Ishikawa (cell line): ENCODE data around the gene NR1D1.

Experiments used
- EP300 ChIP-seq: IDR thresholded peaks from 2 replicates; pipeline ENCODE4 v1.6.1; 2012; ENCODE audit warnings: borderline replicate concordance
- NFIC ChIP-seq: IDR thresholded peaks from 2 replicates; pipeline ENCODE4 v1.6.1; 2012
- RAD21 ChIP-seq: IDR thresholded peaks from 2 replicates; pipeline ENCODE4 v1.6.1; 2012; ENCODE audit warnings: low read depth
- TF ChIP-seq, protein P1 (sequence below): IDR thresholded peaks from 2 replicates; pipeline ENCODE4 v1.6.1; 2012

DNA sequence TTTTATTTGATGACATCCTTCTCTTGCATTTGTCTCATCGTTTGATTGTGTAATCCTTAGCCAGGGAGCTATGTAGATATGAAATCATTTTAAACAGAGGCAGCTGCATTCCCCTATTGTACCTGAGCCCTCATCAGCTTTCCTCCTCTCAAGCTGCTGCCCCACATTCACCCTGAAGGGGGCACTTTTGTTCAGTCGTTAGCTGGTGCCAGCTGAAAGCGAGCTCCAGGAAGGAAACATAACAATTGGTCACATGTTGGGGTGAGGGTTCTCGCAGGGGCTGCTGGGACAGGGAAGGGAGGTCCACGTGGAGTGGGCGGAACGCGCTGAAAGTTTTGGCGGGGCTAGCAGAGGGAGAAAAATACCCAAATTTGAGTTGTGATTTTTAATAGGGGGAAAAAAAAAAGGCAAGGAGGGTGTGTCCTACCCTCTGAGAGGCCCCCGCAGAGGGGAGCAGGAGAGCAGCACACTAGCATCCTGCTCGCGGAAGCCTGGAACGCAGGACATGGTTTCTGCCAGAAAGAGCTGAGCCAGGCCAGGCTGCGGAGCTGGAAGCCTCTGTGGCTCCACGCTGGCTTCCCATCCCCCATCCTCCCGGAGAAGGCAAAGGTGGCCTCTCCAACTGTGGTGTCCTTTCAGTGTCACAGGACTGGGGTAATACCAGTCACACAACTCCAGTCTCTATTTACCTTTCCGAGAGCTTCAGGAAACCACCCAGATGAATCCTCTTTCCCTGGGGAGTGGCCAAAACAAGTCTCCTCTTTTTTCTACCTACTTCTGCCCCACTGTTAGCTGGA is 12.9 kb upstream of the NR1D1 start:
- TF ChIP-seq EP300 (peak; percentile 30; the same call in 1 of the 2 replicates), NFIC (no peak; the same call in 1 of the 2 replicates), RAD21 (peak; percentile 92)
- TF ChIP-seq, protein P1, sequence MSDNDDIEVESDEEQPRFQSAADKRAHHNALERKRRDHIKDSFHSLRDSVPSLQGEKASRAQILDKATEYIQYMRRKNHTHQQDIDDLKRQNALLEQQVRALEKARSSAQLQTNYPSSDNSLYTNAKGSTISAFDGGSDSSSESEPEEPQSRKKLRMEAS, result peak; percentile 98
